Measurements from ENCODE around the gene CPNE5.

The CPNE5 gene

GRCh38 chr6:36692220-36692619 is 147.0 kb downstream of the CPNE5 start:
- peak in 1 of 2 experiments; percentile 95 for DNase-seq (ENCODE audit: low read depth in 1 of 2, low spot score in 1 of 2)
- Histone ChIP-seq H3K4me3 (replicated peaks; ENCODE audit: insufficient read depth, low read length) (no peak overlapping the region), H3K27me3 (ENCODE audit: insufficient read depth, poor library complexity, severe bottlenecking) (no peaks in the 10 kb centered on the region), H3K27ac (replicated peaks) (peak overlapping the region; percentile 75)
- TF ChIP-seq GABPA (IDR thresholded peaks at IDR 0.05; ENCODE audit: low read depth), result no peak
- TF ChIP-seq SPI1 (IDR thresholded peaks at IDR 0.05; ENCODE audit: borderline replicate concordance, low read depth), result peak; percentile 100

GRCh38 chr6:36691612-36692011 is 147.6 kb downstream of the CPNE5 start:
- Histone ChIP-seq H3K27me3 (ENCODE audit: insufficient read depth, poor library complexity, severe bottlenecking) (no peaks in the 10 kb centered on the region), H3K4me3 (replicated peaks; ENCODE audit: insufficient read depth, low read length) (no peak overlapping the region), H3K27ac (replicated peaks) (peak overlapping the region; percentile 75)
- no peak for TF ChIP-seq SPI1 (IDR thresholded peaks at IDR 0.05; ENCODE audit: borderline replicate concordance, low read depth)
- no peak for TF ChIP-seq CTCF (IDR thresholded peaks at IDR 0.05; ENCODE audit: insufficient read depth, low read length)
- TF ChIP-seq REST (IDR thresholded peaks at IDR 0.05; ENCODE audit: insufficient replicate concordance, low read depth), result no peak
- no peak for TF ChIP-seq POLR2AphosphoS5 (IDR thresholded peaks at IDR 0.05; ENCODE audit: low read depth)
- TF ChIP-seq GABPA (IDR thresholded peaks at IDR 0.05; ENCODE audit: low read depth), result no peak
- DNase-seq (ENCODE audit: low read depth in 1 of 2, low spot score in 1 of 2), result no peak

DNA sequence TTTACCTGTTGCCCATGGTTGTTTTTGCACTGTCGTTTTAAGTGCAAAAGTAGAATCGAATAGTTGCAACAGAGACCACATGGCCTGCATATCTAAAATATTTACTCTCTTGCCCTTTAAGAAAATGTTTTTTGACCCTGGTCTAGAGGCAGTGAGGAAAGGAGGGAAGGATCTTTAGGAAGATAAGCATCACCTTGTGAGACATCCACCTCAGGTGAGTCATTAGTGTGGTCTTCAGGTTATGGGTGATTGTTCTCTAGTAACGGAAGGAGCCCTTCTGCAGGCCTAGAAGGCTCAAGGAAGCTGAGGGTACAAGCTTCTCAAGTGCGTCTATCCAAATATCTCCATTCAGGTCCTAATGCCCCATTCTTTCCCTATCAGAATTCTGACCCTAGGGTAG is 148.2 kb downstream of the CPNE5 start:
- no peak for TF ChIP-seq CTCF (IDR thresholded peaks at IDR 0.05; ENCODE audit: insufficient read depth, low read length)
- no peak for TF ChIP-seq REST (IDR thresholded peaks at IDR 0.05; ENCODE audit: insufficient replicate concordance, low read depth)
- no peak for TF ChIP-seq POLR2AphosphoS5 (IDR thresholded peaks at IDR 0.05; ENCODE audit: low read depth)
- TF ChIP-seq SPI1 (IDR thresholded peaks at IDR 0.05; ENCODE audit: borderline replicate concordance, low read depth), result no peak
- no peak for TF ChIP-seq GABPA (IDR thresholded peaks at IDR 0.05; ENCODE audit: low read depth)
- DNase-seq (ENCODE audit: low read depth in 1 of 2, low spot score in 1 of 2), result no peak
- Histone ChIP-seq H3K4me3 (replicated peaks; ENCODE audit: insufficient read depth, low read length) (no peak overlapping the region), H3K27ac (replicated peaks) (peak overlapping the region; percentile 75), H3K27me3 (ENCODE audit: insufficient read depth, poor library complexity, severe bottlenecking) (no peaks in the 10 kb centered on the region)
